H1 (cell line): ENCODE measurements around the gene RNGTT. TPM values are rescaled to one million over a fixed set of nuclear protein-coding genes. Genes with fewer than 3 reads are reported as not detected.

Source experiments
- CTCF ChIA-PET: fragments of 300-600 bp; sonication (Branson Sonifier 250); formaldehyde crosslinking; loops from one replicate; lab custom pipeline; 2021; ENCODE audit not compliant: partially characterized antibody; lab: Charles Lee
- POLR2A ChIA-PET: fragments of 300-600 bp; sonication (Branson Sonifier 250); formaldehyde crosslinking; loops from one replicate; lab custom pipeline; 2021; ENCODE audit warnings: inconsistent platforms; ENCODE audit not compliant: partially characterized antibody; lab: Charles Lee
- DNase-seq, 2 experiments: peaks; one replicate each; pipeline versions ENCODE4 v3.0.0 to v3.0.0-alpha.2; 2010 to 2022; ENCODE audit warnings: low spot score in 2 of 2, low read depth in 1 of 2, mixed read lengths in 1 of 2
- FAIRE-seq: peaks from 2 replicates; lab custom pipeline; 2011; peaks lifted over from hg19 to GRCh38; lab: Jason Lieb, UNC
- H2AFZ ChIP-seq: 2 replicates; pipeline ENCODE4 v1.8.1; 2012; ENCODE audit warnings: low read length, inconsistent platforms
- H2AK5ac ChIP-seq: 2 replicates; pipeline ENCODE4 v1.6.1; 2013; ENCODE audit warnings: low read depth, low read length
- H2BK120ac ChIP-seq: replicated peaks from 2 replicates; pipeline ENCODE3; 2013; ENCODE audit warnings: low read depth, low read length, inconsistent platforms
- H2BK12ac ChIP-seq: 2 replicates; pipeline ENCODE4 v1.6.1; 2013; ENCODE audit warnings: low read depth, low read length
- H2BK15ac ChIP-seq: 2 replicates; pipeline ENCODE4 v1.6.1; 2013; ENCODE audit warnings: low read length
- H2BK20ac ChIP-seq: 2 replicates; pipeline ENCODE4 v1.6.1; 2013; ENCODE audit warnings: low read length
- H2BK5ac ChIP-seq: 2 replicates; pipeline ENCODE4 v1.6.1; 2013; ENCODE audit warnings: low read depth, low read length
- H3K14ac ChIP-seq: 2 replicates; pipeline ENCODE4 v1.6.1; 2013; ENCODE audit warnings: inconsistent platforms; ENCODE audit not compliant: insufficient read length
- H3K18ac ChIP-seq: 2 replicates; pipeline ENCODE4 v1.6.1; 2013; ENCODE audit warnings: low read length; ENCODE audit errors: extremely low read depth
- H3K23ac ChIP-seq: 2 replicates; pipeline ENCODE4 v1.6.1; 2013; ENCODE audit warnings: inconsistent platforms; ENCODE audit not compliant: insufficient read length
- H3K23me2 ChIP-seq: 2 replicates; pipeline ENCODE4 v1.6.1; 2013; ENCODE audit warnings: low read depth, low read length
- H3K27ac ChIP-seq: 2 replicates; pipeline ENCODE4 v1.6.1; 2011; ENCODE audit warnings: low read depth, low read length, inconsistent platforms
- H3K27me3 ChIP-seq, 4 experiments: replicated peaks in 1 of 4; 1 replicate in 1 of 4; 2 replicates in 3 of 4; pipeline versions ENCODE4 v1.6.1 to v1.8.1; 2011 to 2013; ENCODE audit warnings: low read length in 3 of 4, mild to moderate bottlenecking in 3 of 4, inconsistent platforms in 2 of 4, mixed read lengths in 2 of 4, moderate library complexity in 1 of 4; ENCODE audit not compliant: control insufficient read depth in 3 of 4, insufficient read depth in 3 of 4; ENCODE audit errors: extremely low read depth in 1 of 4
- H3K36me3 ChIP-seq, 4 experiments: 2 replicates each; pipeline versions ENCODE4 v1.6.1 to v1.8.1; 2011 to 2013; ENCODE audit warnings: mild to moderate bottlenecking in 4 of 4, low read length in 3 of 4, moderate library complexity in 2 of 4, control low read depth in 1 of 4, inconsistent platforms in 1 of 4; ENCODE audit not compliant: insufficient read depth in 4 of 4, control insufficient read depth in 2 of 4
- H3K4ac ChIP-seq: replicated peaks from 2 replicates; pipeline ENCODE3; 2013; ENCODE audit warnings: low read length, low read depth, mixed read lengths, inconsistent platforms; ENCODE audit not compliant: insufficient read length
- H3K4me1 ChIP-seq, 4 experiments: replicated peaks in 1 of 4; 1 replicate in 1 of 4; 2 replicates in 3 of 4; pipeline versions ENCODE4 v1.6.1 to v1.8.1; 2011 to 2013; ENCODE audit warnings: low read length in 3 of 4, inconsistent platforms in 2 of 4, mixed read lengths in 1 of 4; ENCODE audit not compliant: insufficient read depth in 4 of 4, control insufficient read depth in 3 of 4
- H3K4me2 ChIP-seq, 2 experiments: 2 replicates each; pipeline versions ENCODE4 v1.6.1 to v1.8.1; 2011 to 2013; ENCODE audit warnings: low read depth in 2 of 2, low read length in 2 of 2, control low read depth in 1 of 2, inconsistent platforms in 1 of 2, mild to moderate bottlenecking in 1 of 2; ENCODE audit not compliant: insufficient read depth in 1 of 2
- H3K4me3 ChIP-seq, 4 experiments: fragments of 200-600, 300-600 bp in 1 of 4; sonication (generic), shearing (Covaris generic), sonication (Bioruptor Twin) in 1 of 4; 2 replicates each; pipeline versions ENCODE4 v1.5.1 to v1.8.1; 2011 to 2016; ENCODE audit warnings: low read length in 4 of 4, low read depth in 3 of 4, control low read depth in 2 of 4, inconsistent platforms in 2 of 4, mild to moderate bottlenecking in 2 of 4, mixed read lengths in 1 of 4, moderate library complexity in 1 of 4; ENCODE audit not compliant: insufficient read depth in 2 of 4; ENCODE audit errors: extremely low read depth in 1 of 4
- H3K56ac ChIP-seq: replicated peaks from 2 replicates; pipeline ENCODE3; 2013; ENCODE audit warnings: low read depth, mild to moderate bottlenecking, mixed read lengths, low read length, inconsistent platforms; ENCODE audit not compliant: insufficient read length
- H3K79me1 ChIP-seq: 2 replicates; pipeline ENCODE4 v1.6.1; 2013; ENCODE audit warnings: low read depth, low read length, control low read depth
- H3K79me2 ChIP-seq, 2 experiments: 2 replicates each; pipeline versions ENCODE4 v1.6.1 to v1.8.1; 2012 to 2013; ENCODE audit warnings: low read length in 2 of 2, mild to moderate bottlenecking in 2 of 2, inconsistent platforms in 1 of 2; ENCODE audit not compliant: insufficient read depth in 2 of 2, control insufficient read depth in 1 of 2
- H3K9ac ChIP-seq, 4 experiments: replicated peaks in 1 of 4; 1 replicate in 1 of 4; 2 replicates in 3 of 4; pipeline versions ENCODE4 v1.6.1 to v1.8.1; 2011 to 2013; ENCODE audit warnings: low read depth in 3 of 4, low read length in 3 of 4, control low read depth in 2 of 4, mild to moderate bottlenecking in 2 of 4, moderate library complexity in 2 of 4, inconsistent platforms in 1 of 4; ENCODE audit errors: extremely low read depth in 1 of 4
- H3K9me3 ChIP-seq, 2 experiments: 2 replicates each; pipeline versions ENCODE4 v1.6.1 to v1.8.1; 2012 to 2013; ENCODE audit warnings: mild to moderate bottlenecking in 2 of 2, moderate library complexity in 2 of 2, control low read depth in 1 of 2, inconsistent platforms in 1 of 2, low read depth in 1 of 2, low read length in 1 of 2, mixed read lengths in 1 of 2; ENCODE audit not compliant: insufficient read depth in 2 of 2
- H4K20me1 ChIP-seq, 2 experiments: replicated peaks in 1 of 2; 2 replicates each; pipeline versions ENCODE3 to v1.8.1; 2011 to 2013; ENCODE audit warnings: inconsistent platforms in 2 of 2, low read length in 2 of 2, mild to moderate bottlenecking in 1 of 2; ENCODE audit not compliant: insufficient read depth in 2 of 2, control insufficient read depth in 1 of 2
- H4K5ac ChIP-seq: 2 replicates; pipeline ENCODE4 v1.6.1; 2013; ENCODE audit warnings: low read length, low read depth, mixed read lengths, inconsistent platforms; ENCODE audit not compliant: insufficient read length
- H4K8ac ChIP-seq: 2 replicates; pipeline ENCODE4 v1.8.0; 2013; ENCODE audit warnings: mild to moderate bottlenecking, moderate library complexity, low read length, inconsistent platforms; ENCODE audit not compliant: insufficient read depth; ENCODE audit errors: extremely low read depth
- H4K91ac ChIP-seq: replicated peaks from 2 replicates; pipeline ENCODE3; 2013; ENCODE audit warnings: low read length, mixed read lengths, inconsistent platforms; ENCODE audit not compliant: insufficient read length
- CBX8 ChIP-seq: fragments of 300-800, 300-1000 bp; sonication (generic); IDR thresholded peaks from 2 replicates; pipeline ENCODE4 v1.7.1; 2016; ENCODE audit warnings: low read depth, low read length, borderline replicate concordance
- KDM1A ChIP-seq: fragments of 200-600, 300-600 bp; sonication (generic); IDR thresholded peaks from 2 replicates; pipeline ENCODE4 v1.7.1; 2016; ENCODE audit warnings: mild to moderate bottlenecking, low read length, borderline replicate concordance
- RAD21 ChIP-seq, 2 experiments: IDR thresholded peaks in 1 of 2; conservative IDR thresholded peaks in 1 of 2; 2 replicates each; pipeline ENCODE4 v1.6.1; 2011; ENCODE audit warnings: low read depth in 2 of 2, low read length in 2 of 2, improper control_type of control experiment in 1 of 2, inconsistent platforms in 1 of 2, mild to moderate bottlenecking in 1 of 2, moderate library complexity in 1 of 2
- RXRA ChIP-seq: IDR thresholded peaks from 2 replicates; pipeline ENCODE4 v1.6.1; 2011; ENCODE audit warnings: low read depth, mild to moderate bottlenecking, low read length, moderate library complexity; ENCODE audit not compliant: insufficient read depth
- SUZ12 ChIP-seq: fragments of 200-600 bp; sonication (generic); IDR thresholded peaks from 2 replicates; pipeline ENCODE4 v1.6.1; 2012; ENCODE audit warnings: mild to moderate bottlenecking, inconsistent platforms, low read length, moderate library complexity, mixed read lengths
- TCF12 ChIP-seq: IDR thresholded peaks from 2 replicates; pipeline ENCODE4 v1.6.1; 2011; ENCODE audit warnings: low read depth, mild to moderate bottlenecking, low read length
- WGBS, 2 experiments: shearing (Covaris generic) in 1 of 2; methylation state at CpG; one replicate each; pipeline versions ENCODE4 v1.1.6 to v1.1.7; 2013 to 2015; ENCODE audit warnings: low lambda C conversion rate in 2 of 2, mixed read lengths in 2 of 2, inconsistent platforms in 1 of 2, low coverage in 1 of 2, missing lambda C conversion rate in 1 of 2; ENCODE audit not compliant: insufficient replicate concordance in 2 of 2, insufficient coverage in 1 of 2, insufficient read length in 1 of 2; ENCODE audit errors: extremely low coverage in 1 of 2, missing lambda C conversion rate in 1 of 2; 5-methylcytosine and 5-hydroxymethylcytosine counted together
- polyA plus RNA-seq, 7 experiments: library from polyadenylated mRNA; depleted of rRNA in 3 of 7; stranded (reverse) in 5 of 7; unstranded in 2 of 7; fragments of >200 nt in 5 of 7; fragments of 200-250 nt in 2 of 7; gene quantifications; 1 replicate in 5 of 7; 2 replicates in 1 of 7; 4 replicates in 1 of 7; pipeline versions ENCODE4 v1.2.1 to v1.2.3, GENCODE V29; 2011 to 2013; ENCODE audit warnings: missing spikeins in 2 of 7, mixed read lengths in 2 of 7
- total RNA-seq: library from RNA; stranded (reverse); fragmentation: NEBNext Ultra II Directional; extraction: Animal tissue kit (Norgen Biotek cat#: 25700); gene quantifications from 2 replicates; pipeline ENCODE4 v1.2.1, GENCODE V29; 2021
- TF ChIP-seq, protein P1 (sequence below), 3 experiments: IDR thresholded peaks; 1 replicate in 2 of 3; 2 replicates in 1 of 3; pipeline versions ENCODE4 v1.5.1 to v1.6.1; 2011; ENCODE audit warnings: low read length in 3 of 3, mild to moderate bottlenecking in 3 of 3, inconsistent platforms in 2 of 3, low read depth in 1 of 3, moderate library complexity in 1 of 3; ENCODE audit not compliant: insufficient read depth in 1 of 3; ENCODE audit errors: control extremely low read depth in 1 of 3

RNGTT gene
- total and polyA plus RNA-seq, 2 of the 8 experiments (the other 6 are each of a cell fraction or from before 2014, with no cell fraction given): 3.6 to 21.2 TPM

DNA sequence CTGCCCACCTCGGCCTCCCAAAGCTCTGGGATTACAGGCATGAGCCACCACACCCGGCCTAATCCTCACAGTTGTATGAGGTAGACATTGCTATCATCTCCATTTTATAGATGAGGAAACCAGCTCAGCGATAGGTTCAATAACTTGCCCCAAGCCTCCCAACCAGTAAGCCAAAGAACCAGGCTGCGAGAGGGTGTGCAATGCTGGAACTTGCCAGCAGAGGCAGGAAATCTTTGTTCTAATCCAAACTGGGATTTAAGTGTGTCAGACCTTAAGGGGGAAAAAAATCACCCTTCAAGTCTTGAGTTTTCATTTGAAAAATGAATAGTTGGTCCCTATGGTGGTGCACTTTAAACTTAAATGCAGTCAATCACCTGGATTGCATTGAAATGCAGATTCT lies 20.1 kb upstream of the RNGTT start:
- Histone ChIP-seq H3K23ac (no peak overlapping the region), H2BK15ac (no peak overlapping the region), H3K4me2 (no peak overlapping the region), H3K27ac (no peak overlapping the region), H2AK5ac (no peak overlapping the region), H3K56ac (no peak overlapping the region), H4K8ac (no peak overlapping the region), H3K79me2 (no peaks in the 10 kb centered on the region), H2BK120ac (no peak overlapping the region), H3K18ac (no peak overlapping the region), H3K27me3 (no peaks in the 10 kb centered on the region; a peak in 1 of 7 replicates), H4K91ac (no peak overlapping the region), H3K14ac (no peak overlapping the region), H4K5ac (no peak overlapping the region), H4K20me1 (no peaks in the 10 kb centered on the region), H2BK12ac (no peak overlapping the region), H3K36me3 (no peaks in the 10 kb centered on the region), H2BK20ac (no peak overlapping the region), H3K4me1 (peaks cover 0 to 2% (median 0%) of the 10 kb centered on the region in 4 experiments; a peak in 1 of 7 replicates), H3K4me3 (no peak overlapping the region), H3K4ac (no peak overlapping the region), H3K79me1 (no peaks in the 10 kb centered on the region), H3K9ac (no peak overlapping the region), H3K23me2 (no peaks in the 10 kb centered on the region), H2AFZ (no peak overlapping the region), H3K9me3 (no peaks in the 10 kb centered on the region), H2BK5ac (no peak overlapping the region)
- ChIA-PET CTCF (interaction anchor here (0.5 to 4.8 kb wide), 85 partner anchors 8 to 617 kb away, joined by 3 to 43 read pairs (median 5); partner anchors contain the start of genes PM20D2, PNRC1 and SRSF12), POLR2A (interaction anchor here (1.3 to 2.7 kb wide), 2 partner anchors 75 to 99 kb away, joined by 3 to 12 read pairs; no protein-coding TSS in a partner anchor)
- WGBS, 2 experiments: 76% methylated on average over 4 of the region's 4 CpGs; no CpG with 5 or more reads in 1 of the 2 experiments
- TF ChIP-seq CBX8 (no peak), SUZ12 (no peak), KDM1A (no peak), TCF12 (no peak), RAD21 (IDR thresholded peaks at IDR 0.05 in 1 of 2, conservative IDR thresholded peaks at IDR 0.05 in 1 of 2; ENCODE audit: low read depth in 2 of 2, low read length in 2 of 2) (peak; percentile 58 to 72), RXRA (no peak)
- TF ChIP-seq, protein P1, sequence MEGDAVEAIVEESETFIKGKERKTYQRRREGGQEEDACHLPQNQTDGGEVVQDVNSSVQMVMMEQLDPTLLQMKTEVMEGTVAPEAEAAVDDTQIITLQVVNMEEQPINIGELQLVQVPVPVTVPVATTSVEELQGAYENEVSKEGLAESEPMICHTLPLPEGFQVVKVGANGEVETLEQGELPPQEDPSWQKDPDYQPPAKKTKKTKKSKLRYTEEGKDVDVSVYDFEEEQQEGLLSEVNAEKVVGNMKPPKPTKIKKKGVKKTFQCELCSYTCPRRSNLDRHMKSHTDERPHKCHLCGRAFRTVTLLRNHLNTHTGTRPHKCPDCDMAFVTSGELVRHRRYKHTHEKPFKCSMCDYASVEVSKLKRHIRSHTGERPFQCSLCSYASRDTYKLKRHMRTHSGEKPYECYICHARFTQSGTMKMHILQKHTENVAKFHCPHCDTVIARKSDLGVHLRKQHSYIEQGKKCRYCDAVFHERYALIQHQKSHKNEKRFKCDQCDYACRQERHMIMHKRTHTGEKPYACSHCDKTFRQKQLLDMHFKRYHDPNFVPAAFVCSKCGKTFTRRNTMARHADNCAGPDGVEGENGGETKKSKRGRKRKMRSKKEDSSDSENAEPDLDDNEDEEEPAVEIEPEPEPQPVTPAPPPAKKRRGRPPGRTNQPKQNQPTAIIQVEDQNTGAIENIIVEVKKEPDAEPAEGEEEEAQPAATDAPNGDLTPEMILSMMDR (IDR thresholded peaks at IDR 0.05; ENCODE audit: control extremely low read depth in 1 of 3, insufficient read depth in 1 of 3, low read depth in 1 of 3, low read length in 3 of 3): peak; percentile 47 to 73 (median 52)
- DNase-seq (peak in 1 of 2 experiments; percentile 58), FAIRE-seq (peak; percentile 95)
